Measurements from ENCODE around the gene SRXN1.
"Not testable (repeated sequence)": the region's sequence is repeated elsewhere in the genome, so short reads cannot be mapped to it uniquely, and the experiment has no call there.

The SRXN1 gene

GRCh38 chr20:655726-656624 lies 3.0 kb upstream of the SRXN1 start:
- no peak for DNase-seq (ENCODE audit: low spot score)

GRCh38 chr20:654417-654750 lies 1.4 kb upstream of the SRXN1 start:
- DNase-seq (ENCODE audit: low spot score), result no peak

GRCh38 chr20:653590-654416 lies 803 bp upstream of the SRXN1 start:
- DNase-seq (ENCODE audit: low spot score), result no peak

GRCh38 chr20:652615-653109 lies 338 bp downstream of the SRXN1 start:
- DNase-seq (ENCODE audit: low spot score), result no peak

GRCh38 chr20:651713-652614 lies 1.0 kb downstream of the SRXN1 start:
- no peak for DNase-seq (ENCODE audit: low spot score)

- DNase-seq (ENCODE audit: low spot score), result no peak
Measured at GRCh38 chr20:650954-651353, 2.0 kb downstream of the SRXN1 start.

- no peak for DNase-seq (ENCODE audit: low spot score)
Measured at GRCh38 chr20:650281-650680, 2.7 kb downstream of the SRXN1 start.

- DNase-seq (ENCODE audit: low spot score), result no peak
Measured at GRCh38 chr20:647479-648019, 5.5 kb downstream of the SRXN1 start.

GRCh38 chr20:646868-647233 lies 6.1 kb downstream of the SRXN1 start:
- no peak for DNase-seq (ENCODE audit: low spot score)

GRCh38 chr20:646107-646867 lies 6.7 kb downstream of the SRXN1 start:
- no peak for DNase-seq (ENCODE audit: low spot score)

- DNase-seq (ENCODE audit: low spot score), result peak; percentile 85
Measured at GRCh38 chr20:645318-646106, 7.5 kb downstream of the SRXN1 start.

GRCh38 chr20:644692-645317 lies 8.2 kb downstream of the SRXN1 start:
- DNase-seq (ENCODE audit: low spot score), result no peak

- DNase-seq (ENCODE audit: low spot score), result no peak
Measured at GRCh38 chr20:642398-643174, 10.4 kb downstream of the SRXN1 start.

- not testable (repeated sequence) for DNase-seq (ENCODE audit: low spot score)
Measured at GRCh38 chr20:642013-642397, 11.0 kb downstream of the SRXN1 start.

GRCh38 chr20:641516-641875 lies 11.5 kb downstream of the SRXN1 start:
- no peak for DNase-seq (ENCODE audit: low spot score)

GRCh38 chr20:640674-641515 lies 12.1 kb downstream of the SRXN1 start:
- no peak for DNase-seq (ENCODE audit: low spot score)

GRCh38 chr20:638579-638978 lies 14.4 kb downstream of the SRXN1 start:
- no peak for DNase-seq (ENCODE audit: low spot score)

- no peak for DNase-seq (ENCODE audit: low spot score)
Measured at GRCh38 chr20:637559-637958, 15.4 kb downstream of the SRXN1 start.
